Myocyte (in vitro differentiated cells): ENCODE data around the gene SLC25A26. TPM values are rescaled to one million over a fixed set of nuclear protein-coding genes. Genes with fewer than 3 reads are reported as not detected.
"Not testable (repeated sequence)": the region's sequence is repeated elsewhere in the genome, so short reads cannot be mapped to it uniquely, and the experiment has no call there.

Source experiments
- DNase-seq: peaks from one replicate; pipeline ENCODE4 v3.0.0-alpha.2; 2012; ENCODE audit warnings: low read depth
- total RNA-seq: library from RNA; depleted of rRNA; stranded (reverse); fragments of >200 nt; gene quantifications from 2 replicates; pipeline ENCODE4 v1.2.3, GENCODE V29; 2014

Gene SLC25A26
- total RNA-seq, 1 donor from 2014 or later = 18.9 TPM

GRCh38 chr3:66268864-66269263 lies 48.1 kb downstream of the SLC25A26 start:
- no peak for DNase-seq

DNA sequence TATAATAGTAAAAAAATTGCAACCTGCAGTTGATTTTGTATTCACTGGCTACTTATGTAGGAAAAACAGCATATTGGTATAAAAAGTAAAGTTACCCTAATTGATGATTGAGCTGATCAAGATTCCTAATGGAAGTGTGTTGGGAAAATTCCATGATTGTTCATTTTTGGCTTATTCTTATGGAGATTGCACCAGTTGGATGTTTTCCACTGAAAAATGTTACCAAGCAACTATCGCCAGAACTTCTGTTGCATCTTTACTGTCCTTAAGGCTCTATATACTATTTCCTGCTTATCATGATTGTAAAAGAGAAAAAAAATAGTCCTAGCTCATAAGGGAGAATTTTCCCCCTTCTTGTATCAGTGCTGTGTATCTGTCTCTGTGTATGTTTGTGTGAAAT lies 48.6 kb downstream of the SLC25A26 start:
- no peak for DNase-seq

- no peak for DNase-seq
These were observed 49.5 kb downstream of the SLC25A26 start for GRCh38 chr3:66270288-66270687.

GRCh38 chr3:66270701-66271100 lies 49.9 kb downstream of the SLC25A26 start:
- DNase-seq = no peak

DNA sequence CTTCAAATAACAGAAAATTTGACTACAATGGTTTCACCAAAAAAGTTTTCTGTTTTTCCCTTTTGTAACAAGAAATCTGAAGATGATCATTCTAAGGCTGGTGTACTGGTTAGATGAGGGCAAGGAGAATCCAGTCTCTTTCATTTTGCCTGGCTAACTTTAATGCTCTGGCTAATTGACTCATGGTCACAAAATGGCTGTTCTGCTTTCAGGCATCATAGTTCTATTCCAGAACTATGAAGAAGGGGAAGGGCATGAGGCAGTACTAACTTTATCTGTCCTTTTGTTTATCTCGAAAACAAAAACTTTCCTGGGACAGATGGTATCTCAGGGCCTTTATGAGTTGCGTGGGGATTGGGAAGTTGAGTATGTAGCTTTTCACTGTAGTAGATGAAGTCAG lies 50.4 kb downstream of the SLC25A26 start:
- DNase-seq = no peak

DNA sequence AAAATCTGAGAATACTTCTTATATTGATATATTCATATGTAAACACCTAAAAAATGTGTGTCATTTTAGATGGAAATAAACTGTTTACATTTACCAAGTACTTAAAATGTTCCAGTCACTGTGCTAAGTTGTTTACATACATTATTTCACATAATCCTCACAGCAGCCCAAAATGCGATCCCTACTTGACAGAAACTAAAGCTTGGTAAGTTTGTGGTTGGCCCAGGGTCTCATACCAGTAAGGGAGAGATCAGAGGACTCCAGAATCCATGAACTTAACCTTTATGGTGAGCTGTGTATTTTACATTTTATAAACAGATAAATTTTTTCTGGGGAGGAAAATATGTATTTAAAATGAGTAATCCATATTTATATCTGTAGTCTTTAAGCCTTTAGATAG lies 51.2 kb downstream of the SLC25A26 start:
- no peak for DNase-seq

- not testable (repeated sequence) for DNase-seq
These were observed 54.0 kb downstream of the SLC25A26 start for GRCh38 chr3:66274837-66275236.

- peak; percentile 78 for DNase-seq
These were observed 56.0 kb downstream of the SLC25A26 start for GRCh38 chr3:66276705-66277274.

- DNase-seq = no peak
These were observed 58.4 kb downstream of the SLC25A26 start for GRCh38 chr3:66279168-66279567.

DNA sequence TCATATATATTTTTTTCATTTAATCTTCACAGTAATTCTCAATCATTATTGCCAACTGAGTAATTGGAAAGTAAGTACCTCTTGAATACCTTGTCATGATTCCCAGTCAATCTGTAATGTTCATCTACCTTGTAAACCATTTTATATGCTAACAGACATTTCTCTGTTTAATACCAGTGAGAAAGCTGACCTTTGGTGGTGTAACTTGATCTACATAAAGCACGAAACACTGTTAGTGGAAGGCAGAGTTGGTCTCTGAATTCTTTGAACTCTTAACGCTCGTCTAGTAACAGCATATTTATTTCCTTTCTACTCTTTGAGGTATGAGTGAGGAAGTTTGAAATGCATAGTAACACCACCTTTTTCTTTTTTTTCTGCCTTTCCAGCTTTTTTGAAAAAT lies 59.5 kb downstream of the SLC25A26 start:
- no peak for DNase-seq

DNA sequence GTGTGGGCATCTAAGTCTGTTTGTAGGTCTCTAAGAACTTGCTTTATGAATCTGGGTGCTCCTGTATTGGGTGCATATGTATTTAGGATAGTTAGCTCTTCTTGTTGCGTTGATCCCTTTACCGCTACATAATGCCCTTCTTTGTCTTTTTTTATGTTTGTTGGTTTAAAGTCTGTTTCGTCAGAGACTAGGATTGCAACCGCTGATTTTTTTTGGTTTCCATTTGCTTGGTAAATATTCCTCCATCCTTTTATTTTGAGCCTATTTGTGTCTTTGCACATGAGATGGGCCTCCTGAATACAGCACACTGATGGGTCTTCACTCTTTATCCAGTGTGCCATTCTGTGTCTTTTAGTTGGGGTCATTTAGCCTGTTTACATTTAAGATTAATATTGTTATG lies 71.1 kb downstream of the SLC25A26 start:
- not testable (repeated sequence) for DNase-seq

DNA sequence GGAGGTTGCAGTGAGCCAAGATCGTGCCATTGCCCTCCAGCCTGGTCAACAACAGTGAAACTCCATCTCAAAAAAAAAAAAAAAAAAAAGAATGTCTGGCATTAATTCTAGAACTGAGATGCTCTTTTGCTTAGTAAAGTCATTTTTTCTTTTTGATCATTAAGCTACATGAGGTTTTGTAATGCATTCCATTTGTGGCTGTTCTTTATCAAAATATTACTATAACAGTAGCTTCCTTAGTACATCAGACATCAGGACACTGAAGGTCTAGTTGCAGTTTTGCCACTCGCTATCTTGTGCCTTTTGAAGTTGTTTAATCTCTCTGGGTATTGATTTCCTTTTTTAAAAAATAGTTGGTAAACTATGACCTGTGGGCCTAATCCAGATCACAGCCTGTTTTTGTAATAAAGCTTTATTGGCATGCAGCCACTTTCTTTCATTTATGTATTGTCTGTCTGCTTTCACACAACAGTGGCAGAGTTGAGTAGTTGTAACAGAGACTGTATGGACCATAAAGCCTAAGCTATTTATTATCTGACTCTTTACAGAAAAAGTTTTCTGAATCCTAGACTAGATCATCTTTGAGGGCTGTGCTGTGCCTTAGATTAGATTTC lies 76.6 kb downstream of the SLC25A26 start:
- no peak for DNase-seq

DNA sequence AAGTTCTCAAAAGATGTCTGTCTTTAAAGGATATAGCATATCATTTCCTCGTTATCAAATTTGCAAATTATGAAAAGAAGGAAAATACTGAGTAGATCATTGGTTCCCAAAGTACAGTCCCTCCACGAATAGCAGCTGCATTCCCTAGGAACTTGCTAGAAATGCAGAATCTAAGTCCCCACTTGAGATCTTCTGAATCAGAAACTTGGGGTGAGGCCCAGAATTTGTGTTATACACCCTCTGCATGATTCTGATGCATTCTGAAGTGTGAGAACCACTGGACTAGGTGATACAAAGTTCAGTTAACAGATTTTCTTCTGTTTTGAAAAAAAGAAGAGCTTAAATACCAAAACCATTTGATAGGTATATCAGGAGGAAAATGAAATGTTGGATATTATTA lies 77.1 kb downstream of the SLC25A26 start:
- DNase-seq = peak; percentile 50

DNA sequence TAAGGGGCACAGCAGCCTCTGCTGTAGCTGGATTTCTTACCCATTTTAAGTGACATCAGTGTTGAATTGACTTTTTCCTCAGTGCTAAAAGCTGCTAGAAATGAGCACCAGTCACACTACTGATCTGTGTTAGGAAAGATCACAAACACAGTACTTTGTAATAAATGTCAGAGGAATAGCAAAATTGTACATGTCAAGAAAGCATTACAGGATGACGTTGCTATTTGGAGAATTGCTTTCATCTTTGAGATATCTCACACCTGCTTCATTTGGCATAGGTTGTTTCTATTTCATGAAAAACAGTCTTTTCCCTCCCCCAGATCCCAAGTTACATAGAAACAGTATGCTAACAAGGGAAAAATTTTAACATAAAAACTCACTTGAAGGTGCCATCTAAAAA lies 77.8 kb downstream of the SLC25A26 start:
- no peak for DNase-seq

- not testable (repeated sequence) for DNase-seq
These were observed 78.3 kb downstream of the SLC25A26 start for GRCh38 chr3:66299085-66299484.

- DNase-seq = no peak
These were observed 79.1 kb downstream of the SLC25A26 start for GRCh38 chr3:66299891-66300290.

GRCh38 chr3:66302288-66302687 lies 81.5 kb downstream of the SLC25A26 start:
- no peak for DNase-seq

- no peak for DNase-seq
These were observed 82.7 kb downstream of the SLC25A26 start for GRCh38 chr3:66303491-66303901.

- no peak for DNase-seq
These were observed 83.5 kb downstream of the SLC25A26 start for GRCh38 chr3:66304293-66304692.

- not testable (repeated sequence) for DNase-seq
These were observed 85.3 kb downstream of the SLC25A26 start for GRCh38 chr3:66306086-66306485.

GRCh38 chr3:66306991-66307390 lies 86.2 kb downstream of the SLC25A26 start:
- DNase-seq = not testable (repeated sequence)

DNA sequence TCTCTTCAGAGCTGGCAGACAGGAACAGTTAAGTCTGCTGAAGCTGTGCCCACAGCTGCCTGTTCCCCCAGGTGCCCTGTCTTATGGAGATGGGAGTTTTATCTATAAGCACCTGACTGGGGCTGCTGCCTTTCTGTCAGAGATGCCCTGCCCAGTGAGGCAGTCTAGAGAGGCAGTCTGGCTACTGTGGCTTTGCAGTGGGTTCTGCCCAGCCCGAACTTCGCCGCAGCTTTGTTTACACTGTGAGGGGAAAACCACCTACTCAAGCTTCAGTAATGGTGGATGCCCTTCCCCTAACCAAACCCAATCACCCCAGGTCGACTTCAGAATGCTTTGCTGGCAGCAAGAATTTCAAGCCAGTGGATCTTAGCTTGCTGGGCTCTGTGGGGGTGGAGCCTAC lies 91.2 kb downstream of the SLC25A26 start:
- no peak for DNase-seq

- no peak for DNase-seq
These were observed 93.7 kb downstream of the SLC25A26 start for GRCh38 chr3:66314455-66314854.
